HG03095 (cell line): ENCODE measurements around the gene HMOX1.
"Not testable (repeated sequence)": the region's sequence is repeated elsewhere in the genome, so short reads cannot be mapped to it uniquely, and the experiment has no call there.

ENCODE experiments used
- ATAC-seq: cut with Tn5 transposase; IDR thresholded peaks from one replicate; pipeline ENCODE4 v1.9.1; 2021; ENCODE audit warnings: moderate library complexity; ENCODE audit not compliant: unreplicated experiment

The HMOX1 gene

DNA sequence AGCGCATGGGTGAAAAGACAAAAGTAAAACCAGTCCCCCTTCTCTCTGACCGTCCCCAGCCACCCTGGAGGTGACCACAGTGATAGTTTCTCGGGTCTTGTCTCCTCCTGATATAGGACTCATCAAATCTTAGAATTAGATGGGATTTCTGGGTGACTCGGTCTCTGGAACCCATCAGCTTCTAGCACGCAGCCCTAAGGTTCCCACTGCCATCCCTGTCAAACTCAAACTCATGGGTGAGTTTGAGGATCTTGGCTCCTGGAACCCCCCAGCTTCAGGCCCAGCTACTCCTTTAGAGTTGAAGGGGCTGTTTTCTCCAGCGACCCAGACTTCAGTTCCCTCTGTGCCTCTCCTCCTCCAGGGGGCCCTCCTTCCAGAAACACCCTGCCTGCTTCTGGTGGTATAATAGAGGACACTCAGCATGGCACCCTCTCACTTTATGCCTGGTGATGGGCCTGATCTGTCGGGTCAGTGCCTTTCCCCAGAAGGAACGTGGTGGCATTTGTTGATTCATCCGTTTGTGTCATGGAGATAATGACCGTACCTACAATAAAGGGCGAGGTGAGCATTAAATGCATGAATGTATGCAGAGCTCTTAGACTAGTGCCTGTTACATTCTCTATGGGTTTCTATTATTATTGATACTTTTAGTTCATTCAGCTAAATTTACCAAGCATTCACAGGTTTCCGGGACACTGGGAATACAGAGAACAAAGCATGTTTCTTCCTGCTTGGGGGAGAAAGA lies 50.8 kb downstream of the HMOX1 start:
- ATAC-seq, result no peak

DNA sequence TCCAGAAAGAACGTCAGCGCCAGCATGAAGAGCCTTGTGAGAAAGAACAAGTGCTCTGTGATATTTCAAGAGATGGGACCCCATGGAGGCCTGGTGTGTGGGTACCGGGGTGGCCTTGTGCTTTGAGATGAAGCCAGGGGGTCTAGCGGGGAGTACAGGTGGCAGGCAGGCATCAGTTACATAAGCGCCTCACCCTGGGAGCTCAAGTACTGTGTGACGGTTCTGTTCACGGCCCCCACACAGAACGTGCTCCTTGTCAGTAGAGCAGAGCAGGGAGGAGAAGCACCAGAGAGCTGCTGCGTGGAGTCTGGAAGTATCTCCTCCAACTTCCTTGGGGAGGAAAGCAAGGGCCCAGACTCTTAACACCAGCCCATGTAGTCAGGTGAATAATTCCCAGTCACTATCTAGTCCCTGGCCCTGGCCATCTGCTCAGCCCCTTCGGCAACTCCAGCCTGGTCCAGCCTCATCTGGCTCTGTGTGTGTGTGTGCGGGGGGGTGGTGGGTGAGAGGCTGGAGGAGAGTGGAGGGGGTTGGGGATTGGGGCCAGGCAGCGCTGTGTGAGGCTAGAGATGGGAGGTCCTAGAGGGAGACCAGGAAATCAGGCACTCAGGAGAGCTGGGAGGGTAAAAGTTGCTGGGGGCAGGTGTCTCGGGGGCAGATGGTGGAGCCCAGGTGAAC lies 51.5 kb downstream of the HMOX1 start:
- ATAC-seq, result no peak

- no peak for ATAC-seq
Measured at GRCh38 chr22:35434061-35434710, 53.3 kb downstream of the HMOX1 start.

DNA sequence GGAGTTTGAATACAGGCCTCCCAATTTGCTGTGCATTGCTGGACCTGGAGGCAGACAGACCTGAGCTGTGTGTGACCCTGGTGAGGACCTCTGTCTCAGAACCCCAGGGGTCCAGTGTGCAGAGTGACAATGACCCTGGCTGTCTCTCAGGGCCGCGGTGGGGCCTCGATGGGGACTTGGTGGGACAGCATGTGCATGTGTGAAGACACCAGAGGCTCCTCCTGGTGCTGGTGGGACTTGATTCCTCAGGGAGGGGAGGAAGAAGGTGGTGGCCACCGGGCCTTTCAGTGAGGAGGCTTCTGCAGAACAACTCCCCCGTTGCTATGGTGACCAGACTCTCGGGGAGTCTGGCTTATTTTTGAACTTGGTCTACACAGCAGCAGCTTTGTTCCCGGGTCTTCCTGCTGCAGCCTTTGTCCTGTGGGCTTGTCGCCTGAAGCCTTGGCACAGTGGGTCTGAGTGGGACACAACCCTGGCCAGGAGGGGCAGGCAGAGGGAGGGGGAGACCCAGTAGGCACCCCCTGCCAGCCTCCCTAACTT lies 54.4 kb downstream of the HMOX1 start:
- ATAC-seq, result no peak

DNA sequence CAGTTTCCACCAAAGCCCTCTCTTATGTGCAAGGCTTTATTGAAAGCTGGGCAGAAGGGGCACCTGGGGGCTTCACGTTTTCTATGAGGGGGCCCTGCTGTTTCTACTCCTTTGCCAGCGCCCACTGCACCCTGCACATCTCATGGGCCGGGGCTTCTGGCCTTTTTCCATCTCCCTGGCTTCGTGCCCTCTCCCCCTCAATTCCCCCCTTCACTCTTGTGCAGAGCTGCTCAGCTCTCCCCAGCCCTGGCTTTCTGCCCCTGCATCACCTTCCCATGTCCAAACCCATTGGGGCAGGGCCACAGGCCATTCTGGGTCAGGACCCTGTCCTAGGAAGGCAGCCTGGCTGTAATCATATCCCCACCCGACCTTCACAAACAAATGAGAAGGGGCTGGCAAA lies 55.5 kb downstream of the HMOX1 start:
- no peak for ATAC-seq

DNA sequence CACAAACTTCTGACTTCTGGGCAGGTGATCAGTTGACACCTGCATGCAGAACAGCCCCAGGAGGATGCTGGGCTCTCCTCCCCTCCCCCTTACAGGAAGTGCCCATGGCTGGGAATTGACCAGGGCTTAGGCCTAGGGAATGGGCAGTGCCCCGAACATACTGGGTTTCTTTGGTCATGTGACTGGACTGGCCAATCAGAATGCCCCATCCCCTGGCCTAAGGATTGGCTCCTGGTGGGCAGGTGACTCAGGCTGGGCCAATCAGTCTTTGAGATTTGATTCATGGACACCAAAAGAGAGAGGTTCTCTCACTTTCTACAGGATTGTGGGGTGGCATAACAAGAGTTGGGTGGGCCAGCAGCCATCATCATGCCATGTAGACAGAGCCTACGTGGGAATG lies 56.2 kb downstream of the HMOX1 start:
- no peak for ATAC-seq

DNA sequence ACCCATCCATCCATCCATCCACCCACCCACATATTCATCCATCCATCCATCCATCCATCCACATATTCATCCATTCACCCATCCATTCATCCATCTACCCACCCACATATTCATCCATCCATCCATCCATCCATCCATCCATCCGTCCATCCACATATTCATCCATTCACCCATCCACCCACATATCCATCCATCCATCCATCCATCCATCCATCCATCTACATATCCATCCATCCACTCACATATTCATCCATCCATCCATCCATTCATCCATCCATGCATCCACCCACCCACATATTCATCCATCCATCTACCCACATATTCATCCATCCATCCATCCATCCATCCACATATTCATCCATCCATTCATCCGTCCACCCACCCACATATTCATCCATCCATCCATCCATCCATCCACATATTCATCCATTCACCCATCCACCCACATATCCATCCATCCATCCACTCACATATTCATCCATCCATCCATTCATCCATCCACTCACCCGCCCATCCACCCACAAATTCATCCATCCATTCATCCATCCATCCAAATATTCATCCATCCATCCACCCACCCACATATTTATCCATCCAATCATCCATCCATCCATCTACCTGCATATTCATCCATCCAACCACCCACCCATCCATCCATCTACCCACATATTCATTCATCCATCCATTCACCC lies 57.9 kb downstream of the HMOX1 start:
- not testable (repeated sequence) for ATAC-seq

DNA sequence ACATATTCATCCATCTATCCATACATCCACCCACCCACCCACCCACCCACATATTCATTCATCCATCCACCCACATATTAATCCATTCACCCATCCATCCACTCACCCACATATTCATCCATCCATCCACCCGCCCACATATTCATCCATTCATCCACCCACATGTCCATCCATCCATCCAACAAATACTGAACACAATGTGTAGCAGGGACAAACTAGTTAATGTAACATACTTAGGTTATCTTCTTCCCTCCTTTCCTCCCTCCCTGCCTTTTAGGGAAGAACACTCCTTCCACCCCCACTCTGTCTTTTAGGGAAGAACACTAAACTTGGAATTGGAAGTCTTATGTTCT lies 58.4 kb downstream of the HMOX1 start:
- ATAC-seq, result no peak

- no peak for ATAC-seq
Measured at GRCh38 chr22:35440129-35440528, 59.2 kb downstream of the HMOX1 start.

GRCh38 chr22:35441489-35442100 lies 60.7 kb downstream of the HMOX1 start:
- no peak for ATAC-seq

DNA sequence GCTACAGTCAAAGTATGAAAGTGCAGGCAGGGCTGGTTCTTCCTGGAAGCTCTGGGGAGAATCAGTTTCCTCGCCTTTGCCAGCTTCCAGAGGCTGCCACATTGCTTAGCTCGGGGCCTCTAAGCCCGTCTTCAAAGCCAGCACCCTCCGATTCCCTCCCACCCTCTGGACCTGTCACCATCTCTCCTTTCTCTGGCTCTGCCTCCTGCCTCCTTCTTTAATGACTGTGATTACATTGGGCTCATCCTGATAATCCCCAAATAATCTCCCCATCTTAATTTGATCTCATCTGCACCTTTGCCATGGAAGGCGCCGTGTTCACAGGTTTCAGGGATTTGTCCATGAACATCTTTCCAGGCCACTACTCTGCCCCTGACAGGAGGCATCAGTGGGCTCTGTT lies 61.6 kb downstream of the HMOX1 start:
- ATAC-seq, result no peak

- no peak for ATAC-seq
Measured at GRCh38 chr22:35443338-35443737, 62.4 kb downstream of the HMOX1 start.
